ENCODE results near the gene FLNB. TPM values are rescaled to one million over a fixed set of nuclear protein-coding genes. Genes with fewer than 3 reads are reported as not detected.

The FLNB gene
- polyA plus RNA-seq, 3 donors = 168 to 173 (median 169) TPM

DNA sequence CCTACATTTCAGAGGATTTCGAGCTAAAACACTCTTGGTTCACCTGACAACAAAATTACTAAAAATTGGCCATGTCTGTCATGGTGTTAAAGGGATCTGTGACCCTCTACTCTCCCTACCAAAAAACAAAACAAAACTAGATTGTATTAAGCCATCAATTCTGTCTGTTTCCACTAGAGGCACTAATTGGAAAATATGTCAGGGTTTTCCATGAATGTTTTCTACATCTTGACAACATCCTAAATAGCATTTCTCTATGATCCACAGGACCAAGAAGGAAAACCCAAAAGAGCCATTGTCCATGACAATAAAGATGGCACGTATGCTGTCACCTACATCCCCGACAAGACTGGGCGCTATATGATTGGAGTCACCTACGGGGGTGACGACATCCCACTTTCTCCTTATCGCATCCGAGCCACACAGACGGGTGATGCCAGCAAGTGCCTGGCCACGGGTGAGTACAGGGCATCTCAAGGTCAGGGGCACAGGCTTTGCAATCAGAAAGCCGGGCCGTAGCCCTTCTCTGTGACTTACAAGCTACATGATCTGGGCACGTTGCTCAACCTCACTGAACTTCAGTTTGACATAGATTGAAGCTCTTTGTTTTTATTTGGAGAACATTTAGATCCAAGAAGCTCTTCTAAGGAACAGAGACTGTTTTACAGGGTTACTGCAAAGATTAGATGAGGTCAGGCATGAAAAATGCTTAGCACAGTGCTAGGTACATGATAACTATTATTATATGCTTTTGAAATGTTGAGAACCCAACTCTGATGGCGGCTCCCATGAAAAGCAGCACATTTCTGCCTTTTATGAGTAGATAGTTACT lies 127.7 kb downstream of the FLNB start:
- DNase-seq (ENCODE audit: extremely low read depth in 1 of 11, low read depth in 9 of 11, low spot score in 4 of 11) = no peak

- no peak for DNase-seq (ENCODE audit: extremely low read depth in 1 of 11, low read depth in 9 of 11, low spot score in 4 of 11)
Measured at GRCh38 chr3:58137306-58137705, 129.1 kb downstream of the FLNB start.

DNA sequence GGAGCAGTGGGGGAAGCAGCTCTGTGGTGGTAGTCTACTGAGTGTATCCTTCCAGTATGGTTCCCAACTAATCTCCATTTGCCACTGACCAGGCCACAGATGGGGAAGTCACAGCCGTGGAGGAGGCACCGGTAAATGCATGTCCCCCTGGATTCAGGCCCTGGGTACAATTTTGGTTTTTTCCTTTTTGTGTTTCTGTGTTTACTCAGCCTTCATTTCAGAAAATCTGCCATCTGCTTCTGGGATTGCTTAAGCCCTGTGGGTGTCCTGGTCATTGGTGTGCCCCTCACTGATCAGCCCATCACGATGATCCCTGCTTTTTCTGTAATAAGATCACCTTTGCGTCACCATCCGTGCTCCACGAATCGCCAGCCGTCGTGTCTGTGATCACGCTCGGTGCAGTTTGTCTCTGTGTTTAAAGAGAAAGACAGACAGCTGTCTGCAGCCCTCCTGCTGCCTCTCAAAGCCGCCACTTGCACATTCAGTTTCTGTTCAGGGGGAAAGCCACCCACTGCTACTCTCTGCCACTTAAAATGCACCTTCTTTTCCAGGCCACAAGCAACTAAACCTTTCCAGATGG lies 133.6 kb downstream of the FLNB start:
- DNase-seq (ENCODE audit: extremely low read depth in 1 of 11, low read depth in 9 of 11, low spot score in 4 of 11) = no peak

- DNase-seq (ENCODE audit: extremely low read depth in 1 of 11, low read depth in 9 of 11, low spot score in 4 of 11) = no peak
Measured at GRCh38 chr3:58143417-58144055, 135.3 kb downstream of the FLNB start.

DNA sequence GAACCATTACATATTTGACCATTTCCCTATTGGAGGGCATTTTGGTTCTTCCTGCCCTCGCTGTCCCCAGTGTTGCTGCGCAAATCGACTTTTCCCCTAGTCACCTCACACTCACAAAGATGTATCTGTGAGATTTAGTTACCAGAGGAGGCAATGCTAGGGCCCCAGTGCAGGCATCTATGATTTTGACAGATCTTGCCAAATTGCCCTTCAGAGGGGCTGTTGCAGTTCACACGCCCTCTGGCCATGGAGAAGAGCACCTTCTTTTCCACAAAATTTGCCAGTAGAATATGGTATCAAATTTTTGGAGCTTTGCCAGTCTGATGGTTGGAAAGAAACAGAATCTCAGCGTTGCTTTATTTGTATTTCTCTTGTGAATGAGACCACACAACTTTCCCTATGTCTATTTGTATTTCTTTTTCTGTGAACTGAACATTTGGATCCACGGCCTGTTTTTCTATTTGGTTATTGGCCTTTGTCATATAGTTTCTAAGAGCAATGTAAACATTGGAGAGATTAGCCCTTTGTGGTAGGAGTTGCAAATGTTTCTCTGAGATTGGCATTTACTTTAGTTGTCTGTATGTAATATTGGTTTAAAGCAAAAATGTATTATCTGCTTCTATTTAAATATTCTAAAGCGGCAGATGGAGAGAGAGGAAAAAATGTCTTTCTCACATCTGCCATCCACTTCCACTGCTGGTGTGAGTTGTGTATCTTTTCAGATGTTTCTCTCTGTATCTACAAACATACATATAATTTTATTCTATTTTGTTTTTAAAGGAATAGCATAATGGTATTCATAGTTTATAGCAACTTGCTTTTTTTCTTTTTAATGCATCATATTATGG lies 136.5 kb downstream of the FLNB start:
- no peak for DNase-seq (ENCODE audit: extremely low read depth in 1 of 11, low read depth in 9 of 11, low spot score in 4 of 11)

DNA sequence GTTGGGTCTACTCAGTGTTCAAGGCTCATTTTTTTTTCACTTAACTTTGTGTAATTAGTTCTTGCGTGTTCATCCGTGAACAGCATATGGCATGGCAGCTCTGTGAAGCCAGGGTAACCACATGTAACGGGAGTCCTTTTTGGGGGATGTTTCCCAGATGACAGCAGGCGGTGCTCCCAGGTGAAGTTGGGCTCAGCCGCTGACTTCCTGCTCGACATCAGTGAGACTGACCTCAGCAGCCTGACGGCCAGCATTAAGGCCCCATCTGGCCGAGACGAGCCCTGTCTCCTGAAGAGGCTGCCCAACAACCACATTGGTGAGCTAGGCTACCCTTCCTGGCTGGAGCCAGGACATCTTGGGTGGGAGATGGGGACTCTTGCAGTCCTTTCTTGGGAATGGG lies 139.8 kb downstream of the FLNB start:
- no peak for DNase-seq (ENCODE audit: extremely low read depth in 1 of 11, low read depth in 9 of 11, low spot score in 4 of 11)

DNA sequence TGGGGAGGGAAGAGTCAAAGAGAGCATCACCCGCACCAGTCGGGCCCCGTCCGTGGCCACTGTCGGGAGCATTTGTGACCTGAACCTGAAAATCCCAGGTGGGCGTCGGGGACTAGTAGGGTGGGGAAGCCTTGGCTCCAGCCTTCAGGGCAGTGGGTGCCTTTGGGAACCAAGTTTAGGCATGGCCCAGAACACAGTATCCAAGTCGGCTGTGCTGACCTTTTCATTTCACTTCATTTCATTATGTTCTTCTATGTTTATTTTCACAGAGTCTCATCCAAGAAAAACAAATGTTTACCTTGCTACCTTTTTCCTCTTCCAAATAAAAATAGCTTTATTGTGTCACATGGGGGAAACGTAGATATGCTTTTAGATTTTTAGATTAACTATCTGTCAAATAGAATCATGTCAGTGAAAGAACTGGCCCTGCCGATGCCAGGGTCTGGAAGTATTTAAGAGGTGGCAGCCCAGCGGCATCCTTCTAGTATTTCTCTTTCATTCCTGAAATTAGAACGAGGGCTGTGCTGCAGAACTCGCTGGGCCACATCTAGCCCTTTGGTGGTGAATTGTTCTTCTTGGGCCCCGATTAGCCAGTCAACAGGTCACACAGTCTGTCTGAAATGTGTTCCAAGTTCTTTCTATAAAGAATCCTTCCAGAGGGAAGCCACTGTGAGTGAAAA lies 142.0 kb downstream of the FLNB start:
- DNase-seq (ENCODE audit: extremely low read depth in 1 of 11, low read depth in 9 of 11, low spot score in 4 of 11) = no peak

- DNase-seq (ENCODE audit: extremely low read depth in 1 of 11, low read depth in 9 of 11, low spot score in 4 of 11) = no peak
Measured at GRCh38 chr3:58150810-58151199, 142.6 kb downstream of the FLNB start.

DNA sequence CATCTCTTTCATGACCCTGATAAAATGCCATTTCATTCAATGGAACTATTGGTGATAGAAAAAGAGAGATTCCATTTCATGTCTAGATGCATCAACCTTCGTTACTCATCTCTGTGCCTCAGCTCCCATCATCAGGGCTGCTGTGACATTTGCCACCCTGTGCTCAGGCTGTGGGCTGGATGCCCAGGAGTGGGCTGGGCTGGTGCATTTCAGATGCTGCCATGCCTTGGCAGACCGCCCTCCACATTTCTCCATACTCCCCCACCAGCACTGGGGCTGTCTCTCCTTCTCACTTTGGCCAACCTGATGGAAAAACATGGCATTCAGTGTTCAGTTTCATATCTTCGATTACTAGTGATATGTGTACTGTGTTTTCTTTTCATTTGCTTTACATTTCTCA lies 143.4 kb downstream of the FLNB start:
- DNase-seq (ENCODE audit: extremely low read depth in 1 of 11, low read depth in 9 of 11, low spot score in 4 of 11) = no peak

- no peak for DNase-seq (ENCODE audit: extremely low read depth in 1 of 11, low read depth in 9 of 11, low spot score in 4 of 11)
Measured at GRCh38 chr3:58152225-58153015, 144.2 kb downstream of the FLNB start.

- DNase-seq (ENCODE audit: extremely low read depth in 1 of 11, low read depth in 9 of 11, low spot score in 4 of 11) = no peak
Measured at GRCh38 chr3:58153371-58153770, 145.1 kb downstream of the FLNB start.

DNA sequence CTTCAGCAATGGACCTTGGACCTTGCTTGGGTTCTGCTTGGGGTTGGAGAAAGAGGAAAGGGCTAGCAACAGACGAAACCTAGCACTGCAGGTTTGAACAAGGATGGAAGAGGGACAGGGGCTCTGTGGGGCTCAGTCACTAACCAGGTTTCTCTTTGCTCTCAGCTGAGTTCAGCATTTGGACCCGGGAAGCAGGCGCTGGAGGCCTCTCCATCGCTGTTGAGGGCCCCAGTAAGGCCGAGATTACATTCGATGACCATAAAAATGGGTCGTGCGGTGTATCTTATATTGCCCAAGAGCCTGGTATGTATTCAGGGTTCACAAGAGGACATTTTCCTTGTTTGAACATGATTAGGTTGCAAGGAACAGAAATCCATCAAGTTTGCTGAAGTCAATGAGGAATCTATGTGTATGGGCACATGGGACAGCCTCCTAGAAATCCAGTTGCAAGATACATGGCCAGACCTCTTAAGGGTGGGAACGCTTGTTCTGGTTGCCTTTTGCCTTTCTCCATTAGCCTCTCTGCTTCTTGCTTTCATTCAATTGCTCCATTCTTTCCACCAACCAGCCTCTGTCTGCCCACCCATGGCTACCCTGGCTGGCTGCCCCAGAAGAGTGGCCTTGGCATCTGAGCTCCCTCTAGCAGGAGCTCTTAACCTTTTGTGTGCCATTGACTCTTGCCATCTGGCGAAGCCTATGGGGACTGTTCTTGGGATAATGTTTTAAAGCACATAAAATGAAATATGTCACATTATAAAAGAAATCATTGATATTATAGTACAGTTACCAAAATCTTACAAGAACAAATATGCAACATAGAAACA lies 146.6 kb downstream of the FLNB start:
- DNase-seq (ENCODE audit: extremely low read depth in 1 of 11, low read depth in 9 of 11, low spot score in 4 of 11) = no peak

DNA sequence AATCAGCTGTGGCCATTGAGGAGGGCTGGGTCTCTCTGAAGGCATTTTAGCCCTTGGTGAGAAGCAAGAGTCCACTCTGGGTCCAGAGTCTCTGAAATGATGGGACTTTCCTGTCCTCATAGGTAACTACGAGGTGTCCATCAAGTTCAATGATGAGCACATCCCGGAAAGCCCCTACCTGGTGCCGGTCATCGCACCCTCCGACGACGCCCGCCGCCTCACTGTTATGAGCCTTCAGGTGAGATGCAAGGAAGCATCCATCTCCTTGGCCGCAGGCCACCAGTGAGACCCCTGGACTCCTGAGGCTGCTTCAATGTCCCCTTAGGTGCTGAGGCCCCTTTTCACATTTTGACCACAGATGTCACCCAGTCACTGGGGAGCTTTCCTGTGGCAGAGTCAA lies 147.6 kb downstream of the FLNB start:
- no peak for DNase-seq (ENCODE audit: extremely low read depth in 1 of 11, low read depth in 9 of 11, low spot score in 4 of 11)

GRCh38 chr3:58157700-58158099 lies 149.5 kb downstream of the FLNB start:
- no peak for DNase-seq (ENCODE audit: extremely low read depth in 1 of 11, low read depth in 9 of 11, low spot score in 4 of 11)

DNA sequence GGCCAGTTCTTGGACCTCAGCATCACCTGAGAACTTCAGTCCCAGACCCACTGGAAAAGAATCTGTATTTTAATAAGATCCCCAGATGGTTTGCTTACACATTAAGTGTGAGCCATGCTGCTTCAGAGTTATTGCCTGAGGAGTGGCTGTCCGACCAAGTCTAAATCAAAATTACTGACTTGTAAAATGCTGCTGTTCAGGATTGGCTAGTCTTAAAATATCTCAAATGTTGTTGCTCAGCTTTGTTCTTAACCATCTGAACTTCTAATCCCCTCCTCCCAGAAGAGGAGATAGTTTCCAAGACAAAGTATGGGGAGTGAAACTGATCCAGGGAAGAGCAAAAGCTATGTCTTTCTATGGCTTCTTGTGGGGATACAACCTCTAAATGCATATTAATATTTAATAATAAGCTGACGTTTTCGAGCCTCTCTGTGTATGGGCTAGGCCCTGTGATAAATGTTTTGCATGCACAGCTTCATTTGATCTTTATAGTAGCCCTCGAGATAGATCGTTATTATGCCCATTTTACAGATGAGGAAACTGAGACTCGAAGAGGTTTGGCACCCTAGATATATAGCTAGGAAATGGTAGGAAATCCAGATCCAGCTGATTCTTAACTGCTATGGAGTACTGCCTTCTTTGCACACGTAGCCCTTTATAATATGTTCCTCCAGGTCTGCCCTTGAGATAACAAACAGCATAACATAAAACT lies 150.4 kb downstream of the FLNB start:
- DNase-seq (ENCODE audit: extremely low read depth in 1 of 11, low read depth in 9 of 11, low spot score in 4 of 11) = peak in 1 of 11 donors; percentile 74

- DNase-seq (ENCODE audit: extremely low read depth in 1 of 11, low read depth in 9 of 11, low spot score in 4 of 11) = no peak
Measured at GRCh38 chr3:58160399-58160798, 152.2 kb downstream of the FLNB start.

Measured in renal cortex interstitium (tissue), 11 donors.